Large intestine (tissue), 3 donors: ENCODE results near the gene GRIFIN. TPM values are rescaled to one million over a fixed set of nuclear protein-coding genes. Genes with fewer than 3 reads are reported as not detected.
"Not testable (repeated sequence)": the region's sequence is repeated elsewhere in the genome, so short reads cannot be mapped to it uniquely, and the experiment has no call there.

Source experiments
- DNase-seq, 2 donors: peaks; one replicate each; pipeline versions ENCODE4 v3.0.0 to v3.0.0-alpha.2; 2013
- H3K27ac ChIP-seq: one replicate; pipeline ENCODE4 v1.5.1; 2013; ENCODE audit warnings: low read length
- H3K27me3 ChIP-seq: 2 replicates; pipeline ENCODE4 v1.6.1; 2013; ENCODE audit warnings: low read length; ENCODE audit not compliant: control insufficient read depth, insufficient read depth
- H3K36me3 ChIP-seq: 2 replicates; pipeline ENCODE4 v1.6.1; 2013; ENCODE audit warnings: low read length; ENCODE audit not compliant: control insufficient read depth, insufficient read depth
- H3K4me1 ChIP-seq: one replicate; pipeline ENCODE4 v1.6.1; 2013; ENCODE audit warnings: low read length; ENCODE audit not compliant: control insufficient read depth, insufficient read depth
- H3K4me3 ChIP-seq: one replicate; pipeline ENCODE4 v1.5.1; 2013; ENCODE audit warnings: low read length
- H3K9me3 ChIP-seq: one replicate; pipeline ENCODE4 v1.6.1; 2013; ENCODE audit warnings: mild to moderate bottlenecking, low read depth, low read length, moderate library complexity; ENCODE audit not compliant: control insufficient read depth
- WGBS: methylation state at CpG from one replicate; pipeline ENCODE4 v1.1.5; 2013; ENCODE audit warnings: low lambda C conversion rate; ENCODE audit not compliant: insufficient coverage; 5-methylcytosine and 5-hydroxymethylcytosine counted together
- polyA plus RNA-seq: library from polyadenylated mRNA; unstranded; fragments of 120-200 nt; gene quantifications from one replicate; pipeline ENCODE4 v1.2.1, GENCODE V29; 2013

The GRIFIN gene
- polyA plus RNA-seq, 1 donor = not detected

DNA sequence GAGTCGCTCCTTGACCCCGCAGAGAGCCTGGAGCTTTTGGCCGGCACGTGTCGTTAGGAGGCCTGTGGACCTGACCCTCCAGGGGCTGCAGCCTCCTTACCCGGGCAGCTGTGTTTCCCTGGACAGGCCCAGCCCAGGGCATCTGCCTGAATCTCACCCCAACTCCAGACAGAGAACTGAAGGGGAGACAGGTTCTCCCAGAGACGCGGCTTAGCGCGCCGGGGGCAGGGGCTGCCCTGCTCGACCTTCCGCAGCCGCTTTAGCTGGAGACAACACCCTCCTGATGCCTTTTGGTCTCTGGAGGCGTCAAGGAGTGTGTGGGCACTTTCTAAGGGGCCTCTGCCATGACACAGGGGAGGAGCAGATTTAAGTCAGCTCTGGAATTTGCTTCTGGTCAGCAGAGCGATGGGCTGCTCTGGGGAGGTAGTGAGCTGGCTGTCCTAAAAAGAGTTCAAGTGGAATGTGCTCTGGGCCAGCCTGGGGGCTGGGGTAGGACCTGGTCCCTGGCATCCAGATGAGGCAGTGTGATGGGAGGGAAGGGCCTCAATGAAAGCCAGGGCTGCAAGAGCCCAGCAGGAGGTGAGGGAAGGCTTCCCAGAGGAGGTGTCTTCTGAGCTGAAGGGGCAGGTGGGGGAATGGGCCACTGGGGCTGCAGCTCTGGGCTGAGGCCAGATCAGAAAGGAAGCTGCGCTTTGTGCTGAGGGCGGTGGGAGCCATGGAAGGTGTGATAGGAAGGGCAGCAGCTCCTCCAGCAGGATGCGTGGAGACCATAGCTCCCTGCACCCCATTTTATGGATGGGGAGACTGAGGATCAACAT, 5.8 kb downstream of the GRIFIN start:
- no peak for DNase-seq
- no CpG with 5 or more reads among the region's 19 CpGs for WGBS
- no peaks in the 10 kb centered on the region for H3K36me3 ChIP-seq

DNA sequence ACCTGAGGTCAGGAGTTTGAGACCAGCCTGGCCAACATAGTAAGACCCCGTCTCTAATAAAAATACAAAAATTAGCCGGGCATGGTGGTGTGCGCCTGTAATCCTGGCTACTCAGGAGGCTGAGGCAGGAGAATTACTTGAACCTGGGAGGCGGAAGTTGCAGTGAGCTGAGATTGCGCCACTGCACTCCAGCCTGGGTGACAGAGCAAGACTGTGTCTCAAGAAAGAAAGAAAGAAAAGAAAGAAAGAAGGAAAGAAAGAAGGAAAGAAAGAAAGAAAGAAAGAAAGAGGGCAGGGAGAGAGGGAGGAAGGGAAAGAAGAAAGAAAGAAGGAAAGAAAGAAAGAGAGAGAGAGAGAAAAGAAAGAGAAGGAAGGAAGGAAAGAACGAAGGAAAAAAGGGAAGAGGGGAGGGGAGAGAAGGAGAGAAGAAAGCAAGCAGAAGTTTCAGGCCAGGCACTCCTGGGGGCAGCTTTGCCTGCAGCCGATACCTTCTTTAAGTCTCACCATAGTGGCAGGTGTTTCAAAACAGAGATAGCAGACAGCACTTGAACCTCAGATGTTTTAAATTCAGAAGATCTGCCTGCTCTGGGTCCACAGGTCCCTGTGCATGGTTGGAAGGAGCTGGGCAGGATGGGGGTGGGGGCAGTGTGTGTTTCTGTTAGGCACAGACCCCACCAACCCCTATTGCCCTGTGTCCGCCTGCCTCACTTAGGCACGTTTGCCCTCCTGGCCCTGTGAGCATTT, 6.6 kb downstream of the GRIFIN start:
- H3K36me3 ChIP-seq, DNase-seq, H3K9me3 ChIP-seq, H3K4me3 ChIP-seq, H3K27me3 ChIP-seq, H3K27ac ChIP-seq, H3K4me1 ChIP-seq: not testable (repeated sequence)
- WGBS = 90% methylated on average over 3 of the region's 9 CpGs

More for the DNA sequence above, 5.8 kb downstream of the GRIFIN start:
- Histone ChIP-seq H3K27me3 (no peaks in the 10 kb centered on the region), H3K4me3 (no peak overlapping the region), H3K4me1 (peaks cover 3% of the 10 kb centered on the region), H3K9me3 (no peaks in the 10 kb centered on the region), H3K27ac (no peak overlapping the region)

DNA sequence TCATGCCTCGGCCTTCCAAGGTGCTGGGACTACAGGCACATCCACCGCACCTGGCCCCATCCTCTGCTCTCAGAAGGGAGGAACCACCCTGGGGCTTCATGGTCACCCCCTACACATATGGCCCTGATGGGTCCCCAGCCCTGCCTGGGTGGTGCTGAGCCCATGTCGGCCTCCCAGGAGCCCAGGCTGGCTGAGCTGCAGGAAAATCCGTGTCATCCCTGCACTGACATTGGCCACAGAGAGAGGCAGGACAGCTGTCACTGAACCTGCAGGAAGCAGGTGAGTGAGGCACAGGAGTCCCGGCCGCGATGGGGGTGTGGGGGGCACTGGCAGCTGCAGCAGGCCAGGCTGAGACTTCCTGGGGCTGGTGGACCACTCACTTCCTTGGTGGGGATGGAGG, 8.0 kb downstream of the GRIFIN start:
- WGBS = no CpG with 5 or more reads among the region's 7 CpGs
- Histone ChIP-seq H3K4me3 (no peak overlapping the region), H3K27me3 (no peaks in the 10 kb centered on the region), H3K9me3 (no peaks in the 10 kb centered on the region), H3K27ac (no peak overlapping the region), H3K4me1 (peaks cover 3% of the 10 kb centered on the region), H3K36me3 (no peaks in the 10 kb centered on the region)
- no peak for DNase-seq

DNA sequence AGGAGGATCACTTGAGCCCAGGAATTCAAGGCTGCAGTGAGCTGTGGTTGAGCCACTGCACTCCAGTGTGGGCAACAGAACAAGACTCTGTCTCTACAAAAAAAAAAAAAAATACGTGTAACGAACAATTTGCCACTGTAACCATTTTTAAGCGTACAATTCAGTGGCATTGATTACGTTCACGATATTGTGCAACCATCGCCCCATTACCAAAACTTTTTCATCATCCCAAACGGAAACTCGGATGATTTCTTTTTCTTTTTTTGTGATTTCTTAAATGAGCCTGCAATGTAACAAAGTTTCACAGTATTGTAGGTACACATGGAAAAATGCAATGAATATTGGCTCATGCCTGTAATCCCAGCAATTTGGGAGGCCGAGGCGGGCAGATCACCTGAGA, 9.5 kb downstream of the GRIFIN start:
- Histone ChIP-seq H3K27me3 (no peaks in the 10 kb centered on the region), H3K27ac (no peak overlapping the region), H3K4me3 (no peak overlapping the region), H3K4me1 (peaks cover 3% of the 10 kb centered on the region), H3K9me3 (no peaks in the 10 kb centered on the region), H3K36me3 (no peaks in the 10 kb centered on the region)
- no CpG with 5 or more reads among the region's 10 CpGs for WGBS
- DNase-seq = no peak

DNA sequence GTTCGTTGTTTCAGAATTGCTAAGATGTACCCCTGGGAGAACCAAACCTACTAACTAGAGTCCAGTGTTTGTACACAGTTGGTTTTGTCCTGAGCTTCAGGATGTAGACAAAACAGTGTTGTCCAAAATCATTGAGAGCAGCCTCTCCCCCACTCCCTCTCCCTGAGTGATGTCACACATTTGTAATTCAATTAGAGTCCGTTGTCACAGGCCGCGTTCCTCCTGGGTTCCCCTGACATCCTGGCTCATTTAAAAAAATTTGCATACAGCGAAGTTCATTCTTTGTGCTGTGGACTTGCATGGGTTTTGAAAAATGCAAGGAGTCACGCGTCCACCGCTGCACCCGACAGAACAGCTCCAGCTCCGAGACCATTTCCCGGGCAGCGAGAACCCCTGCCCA, 10.3 kb downstream of the GRIFIN start:
- WGBS = 40% methylated on average over 1 of the region's 12 CpGs
- no peak for DNase-seq
- no peaks in the 10 kb centered on the region for H3K9me3 ChIP-seq

DNA sequence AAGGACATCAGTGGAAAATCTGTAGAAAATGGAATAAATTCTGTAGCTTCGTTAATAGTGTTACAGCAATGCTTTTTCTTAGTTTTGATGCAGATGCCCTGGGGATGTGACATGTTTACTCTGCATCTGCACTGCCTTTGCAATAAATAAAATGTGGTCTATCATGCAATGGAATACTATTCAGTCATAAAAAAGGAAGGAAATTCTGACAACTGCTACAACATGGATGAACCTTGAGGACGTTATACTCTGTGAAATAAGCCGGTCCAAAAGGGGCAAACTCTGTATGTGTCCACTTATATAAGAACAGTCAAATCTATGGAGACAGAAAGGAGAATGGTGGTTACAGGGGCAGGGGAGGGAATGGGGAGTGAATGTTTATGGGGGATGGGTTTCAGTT, 13.5 kb downstream of the GRIFIN start:
- Histone ChIP-seq H3K36me3 (no peaks in the 10 kb centered on the region), H3K27ac (no peak overlapping the region), H3K4me1 (no peaks in the 10 kb centered on the region), H3K27me3 (no peaks in the 10 kb centered on the region), H3K9me3 (no peaks in the 10 kb centered on the region), H3K4me3 (no peak overlapping the region)
- DNase-seq = no peak
- no CpG with 5 or more reads among the region's 3 CpGs for WGBS

More for the DNA sequence above, 10.3 kb downstream of the GRIFIN start:
- Histone ChIP-seq H3K36me3 (no peaks in the 10 kb centered on the region), H3K4me3 (no peak overlapping the region), H3K27me3 (no peaks in the 10 kb centered on the region), H3K27ac (no peak overlapping the region), H3K4me1 (peaks cover 3% of the 10 kb centered on the region)

DNA sequence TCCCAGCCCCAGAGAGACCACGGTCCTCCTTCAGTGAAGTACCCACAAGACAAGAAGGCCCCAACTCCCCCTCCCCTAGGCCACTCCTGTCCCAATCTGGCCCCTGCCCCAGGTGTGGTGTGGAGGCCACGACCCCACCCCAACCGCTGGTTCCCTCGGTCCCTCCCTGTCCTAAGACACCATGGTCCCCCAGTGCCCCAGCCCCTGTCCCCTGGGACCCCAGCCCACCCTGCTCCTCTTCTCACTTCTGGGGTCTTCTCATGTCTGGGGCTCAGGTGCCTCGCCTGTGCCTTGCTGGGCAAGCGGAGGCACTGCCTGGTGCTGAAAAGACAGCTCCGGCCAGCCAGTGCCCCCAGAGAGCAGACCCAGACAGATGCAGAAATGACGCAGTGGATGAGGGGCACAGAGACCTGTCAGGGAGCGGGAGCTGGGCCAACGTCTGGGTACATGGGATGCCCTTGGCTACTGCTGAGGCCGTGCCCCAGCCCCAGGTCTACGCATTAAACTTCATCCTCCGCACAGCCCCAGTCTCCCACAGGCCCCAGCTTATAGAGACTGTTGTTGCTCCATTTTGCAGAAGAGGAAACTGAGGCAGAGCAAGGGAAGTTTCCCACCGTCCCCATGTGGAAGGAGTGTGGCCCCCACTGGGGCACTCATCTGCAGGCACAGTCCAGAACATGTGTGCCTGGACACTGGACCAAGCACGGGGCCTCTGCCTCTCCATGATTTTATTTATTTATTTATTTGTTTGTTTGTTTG, 14.8 kb downstream of the GRIFIN start:
- Histone ChIP-seq H3K9me3 (no peaks in the 10 kb centered on the region), H3K4me1 (no peaks in the 10 kb centered on the region), H3K36me3 (no peaks in the 10 kb centered on the region), H3K27ac (no peak overlapping the region), H3K27me3 (no peaks in the 10 kb centered on the region), H3K4me3 (no peak overlapping the region)
- no peak for DNase-seq
- WGBS = no CpG with 5 or more reads among the region's 15 CpGs

DNA sequence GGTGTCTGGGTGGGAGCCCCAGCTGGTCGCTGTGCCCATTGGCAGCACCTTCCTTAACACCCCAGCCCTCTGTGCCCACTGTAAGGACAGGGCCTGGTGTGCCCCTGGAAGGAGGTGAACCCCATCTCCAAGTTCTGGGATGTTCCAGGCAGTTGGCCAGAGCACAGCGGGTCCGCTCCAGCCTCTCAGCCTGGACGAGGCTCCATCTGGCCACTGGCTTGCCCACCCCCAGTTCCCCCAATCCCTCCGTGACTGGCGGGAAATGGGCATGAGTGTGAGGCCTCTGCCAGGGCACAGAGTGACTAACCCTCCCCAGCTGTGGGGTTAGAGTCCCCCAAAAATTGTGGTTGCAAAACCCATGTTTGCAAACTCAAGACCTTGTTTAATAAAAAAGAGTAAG, 15.6 kb downstream of the GRIFIN start:
- no peaks in the 10 kb centered on the region for H3K27me3 ChIP-seq
- no peaks in the 10 kb centered on the region for H3K36me3 ChIP-seq
- H3K9me3 ChIP-seq = no peaks in the 10 kb centered on the region
- H3K4me3 ChIP-seq = no peak overlapping the region
- no peaks in the 10 kb centered on the region for H3K4me1 ChIP-seq
- no peak for DNase-seq
- no peak overlapping the region for H3K27ac ChIP-seq
- no CpG with 5 or more reads among the region's 6 CpGs for WGBS

DNA sequence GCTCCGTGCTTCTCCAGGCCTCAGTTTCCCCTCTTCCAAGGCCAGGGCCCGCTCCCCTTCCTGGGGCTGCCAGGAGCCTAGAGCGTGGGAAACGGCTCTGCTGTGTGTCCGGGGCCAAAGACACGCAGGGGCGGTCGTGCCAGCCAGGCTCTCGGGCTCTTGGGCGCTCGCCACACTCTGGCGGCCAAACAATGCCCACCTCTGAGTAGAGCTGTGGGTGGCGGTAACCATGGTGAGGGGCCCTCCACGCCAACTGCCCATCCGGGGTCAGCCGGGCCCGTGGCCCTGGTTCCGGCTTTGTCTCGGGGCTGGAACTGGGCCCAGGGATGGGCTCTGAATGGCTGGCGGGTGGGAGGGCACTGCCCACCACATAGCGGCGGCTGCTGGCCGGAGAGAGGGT, 16.0 kb downstream of the GRIFIN start:
- H3K4me1 ChIP-seq = no peaks in the 10 kb centered on the region
- H3K27ac ChIP-seq = no peak overlapping the region
- no peaks in the 10 kb centered on the region for H3K9me3 ChIP-seq
- no peak for DNase-seq
- WGBS = no CpG with 5 or more reads among the region's 23 CpGs
- H3K27me3 ChIP-seq = no peaks in the 10 kb centered on the region
- H3K4me3 ChIP-seq = no peak overlapping the region
- H3K36me3 ChIP-seq = no peaks in the 10 kb centered on the region

DNA sequence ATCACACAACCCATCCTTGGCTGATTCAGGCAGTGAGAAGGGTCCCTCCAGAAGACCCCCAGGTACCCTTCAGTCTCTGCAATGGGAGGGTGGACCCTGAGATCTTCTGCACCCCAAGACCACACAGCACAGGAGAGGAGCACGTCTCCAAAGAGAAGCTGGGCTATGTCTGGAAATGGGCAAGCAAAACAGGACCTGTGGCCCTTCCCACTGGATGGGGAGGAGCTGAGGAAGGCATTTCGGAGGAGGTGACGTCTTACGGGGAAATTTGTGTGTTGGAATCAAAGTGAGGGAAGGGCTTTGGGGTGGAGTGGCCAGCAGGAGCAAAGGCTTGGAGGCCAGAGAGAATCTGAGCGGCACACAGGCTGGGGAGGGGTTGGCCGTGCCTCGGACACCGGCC, 16.5 kb downstream of the GRIFIN start:
- Histone ChIP-seq H3K27me3 (no peaks in the 10 kb centered on the region), H3K9me3 (peaks cover 4% of the 10 kb centered on the region), H3K27ac (no peak overlapping the region), H3K4me1 (no peaks in the 10 kb centered on the region), H3K36me3 (no peaks in the 10 kb centered on the region), H3K4me3 (no peak overlapping the region)
- no CpG with 5 or more reads among the region's 8 CpGs for WGBS
- no peak for DNase-seq
